Measurements from ENCODE around the gene ZSCAN26.

ZSCAN26 gene

GRCh38 chr6:28266962-28267694 is at the start of gene ZSCAN26:
TSS of gene ZSCAN26 (plus strand) at chr6:28267143. CDS start at chr6:28271920, 4,777 bp downstream.
- peak; percentile 83 for DNase-seq

- DNase-seq, result no peak
Observed at GRCh38 chr6:28217890-28218289, 49.1 kb upstream of the ZSCAN26 start.

- DNase-seq, result peak; percentile 38
Observed at GRCh38 chr6:28218312-28219248, 48.4 kb upstream of the ZSCAN26 start.

GRCh38 chr6:28220257-28221133 is 46.4 kb upstream of the ZSCAN26 start:
- no peak for DNase-seq

GRCh38 chr6:28224131-28225055 is 42.5 kb upstream of the ZSCAN26 start:
- DNase-seq, result no peak

- peak; percentile 70 for DNase-seq
Observed at GRCh38 chr6:28225056-28225834, 41.7 kb upstream of the ZSCAN26 start, which contains the start of gene ZSCAN9. TSS of gene ZSCAN9 (plus strand) at chr6:28225275. CDS start at chr6:28227085, 1,810 bp downstream.

GRCh38 chr6:28226460-28226859 is 40.5 kb upstream of the ZSCAN26 start:
- no peak for DNase-seq

- no peak for DNase-seq
Observed at GRCh38 chr6:28232785-28233184, 34.2 kb upstream of the ZSCAN26 start.

- DNase-seq, result no peak
Observed at GRCh38 chr6:28235912-28236452, 31.0 kb upstream of the ZSCAN26 start.

GRCh38 chr6:28239636-28240035 is 27.3 kb upstream of the ZSCAN26 start:
- DNase-seq, result no peak

GRCh38 chr6:28240471-28240870 is 26.5 kb upstream of the ZSCAN26 start:
- DNase-seq, result no peak

- DNase-seq, result no peak
Observed at GRCh38 chr6:28243946-28244345, 23.0 kb upstream of the ZSCAN26 start.

GRCh38 chr6:28245206-28245941 is 21.6 kb upstream of the ZSCAN26 start:
- DNase-seq, result no peak

GRCh38 chr6:28248916-28249315 is 18.0 kb upstream of the ZSCAN26 start:
- no peak for DNase-seq

- no peak for DNase-seq
Observed at GRCh38 chr6:28250747-28251146, 16.2 kb upstream of the ZSCAN26 start.

- no peak for DNase-seq
Observed at GRCh38 chr6:28251661-28252008, 15.3 kb upstream of the ZSCAN26 start.

- DNase-seq, result peak; percentile 57
Observed at GRCh38 chr6:28252009-28252975, 14.7 kb upstream of the ZSCAN26 start, which contains the start of gene ZKSCAN4. TSS of gene ZKSCAN4 (minus strand) at chr6:28252269. CDS start at chr6:28251980, 289 bp downstream.

- no peak for DNase-seq
Observed at GRCh38 chr6:28254121-28254519, 12.8 kb upstream of the ZSCAN26 start.

Measured in NCI-H1092 treated with DMSO at 0.1 percent for 48 hours (cell line).